ENCODE data around the gene AQP6.

AQP6 gene

GRCh38 chr12:49934505-49934904 is 38.2 kb upstream of the AQP6 start:
- Mint-ChIP-seq H3K36me3 (ENCODE audit: insufficient read depth) (no peaks in the 10 kb centered on the region), H3K27me3 (peaks cover 7% of the 10 kb centered on the region), H3K27ac (ENCODE audit: low read depth) (no peak overlapping the region), H3K4me1 (no peaks in the 10 kb centered on the region), H3K9me3 (no peaks in the 10 kb centered on the region), H3K4me3 (no peak overlapping the region)
- ATAC-seq (replicated peaks; ENCODE audit: extremely low read depth, poor library complexity, severe bottlenecking) (no peak), DNase-seq (ENCODE audit: low spot score in 2 of 2) (no peak)

GRCh38 chr12:49936925-49937324 is 35.8 kb upstream of the AQP6 start:
- H3K9me3 Mint-ChIP-seq, result no peaks in the 10 kb centered on the region
- H3K27me3 Mint-ChIP-seq, result no peaks in the 10 kb centered on the region
- H3K27ac Mint-ChIP-seq (ENCODE audit: low read depth), result no peak overlapping the region
- DNase-seq (ENCODE audit: low spot score in 2 of 2) (no peak), ATAC-seq (replicated peaks; ENCODE audit: extremely low read depth, poor library complexity, severe bottlenecking) (no peak)
- H3K4me1 Mint-ChIP-seq, result no peaks in the 10 kb centered on the region
- no peaks in the 10 kb centered on the region for H3K36me3 Mint-ChIP-seq (ENCODE audit: insufficient read depth)
- H3K4me3 Mint-ChIP-seq, result no peak overlapping the region

- no peak overlapping the region for H3K4me3 Mint-ChIP-seq
- no peaks in the 10 kb centered on the region for H3K9me3 Mint-ChIP-seq
- no peaks in the 10 kb centered on the region for H3K4me1 Mint-ChIP-seq
- ATAC-seq (replicated peaks; ENCODE audit: extremely low read depth, poor library complexity, severe bottlenecking) (no peak), DNase-seq (ENCODE audit: low spot score in 2 of 2) (no peak)
- H3K27me3 Mint-ChIP-seq, result no peaks in the 10 kb centered on the region
- no peak overlapping the region for H3K27ac Mint-ChIP-seq (ENCODE audit: low read depth)
- H3K36me3 Mint-ChIP-seq (ENCODE audit: insufficient read depth), result no peaks in the 10 kb centered on the region
Measured at GRCh38 chr12:49937639-49938300, 35.0 kb upstream of the AQP6 start.

- ATAC-seq (replicated peaks; ENCODE audit: extremely low read depth, poor library complexity, severe bottlenecking) (no peak), DNase-seq (ENCODE audit: low spot score in 2 of 2) (no peak)
- no peaks in the 10 kb centered on the region for H3K9me3 Mint-ChIP-seq
- H3K27me3 Mint-ChIP-seq, result no peaks in the 10 kb centered on the region
- H3K4me3 Mint-ChIP-seq, result no peak overlapping the region
- H3K27ac Mint-ChIP-seq (ENCODE audit: low read depth), result no peak overlapping the region
- H3K36me3 Mint-ChIP-seq (ENCODE audit: insufficient read depth), result no peaks in the 10 kb centered on the region
- H3K4me1 Mint-ChIP-seq, result no peaks in the 10 kb centered on the region
Measured at GRCh38 chr12:49939307-49939706, 33.4 kb upstream of the AQP6 start.

- ATAC-seq (replicated peaks; ENCODE audit: extremely low read depth, poor library complexity, severe bottlenecking) (no peak), DNase-seq (ENCODE audit: low spot score in 2 of 2) (no peak)
- Mint-ChIP-seq H3K4me1 (no peaks in the 10 kb centered on the region), H3K4me3 (no peak overlapping the region), H3K36me3 (ENCODE audit: insufficient read depth) (no peaks in the 10 kb centered on the region), H3K27ac (ENCODE audit: low read depth) (no peak overlapping the region), H3K9me3 (no peaks in the 10 kb centered on the region), H3K27me3 (no peaks in the 10 kb centered on the region)
Measured at GRCh38 chr12:49939707-49940106, 33.0 kb upstream of the AQP6 start.

- H3K36me3 Mint-ChIP-seq (ENCODE audit: insufficient read depth), result peaks cover 3% of the 10 kb centered on the region
- no peak overlapping the region for H3K4me3 Mint-ChIP-seq
- no peak overlapping the region for H3K27ac Mint-ChIP-seq (ENCODE audit: low read depth)
- DNase-seq (ENCODE audit: low spot score in 2 of 2) (no peak), ATAC-seq (replicated peaks; ENCODE audit: extremely low read depth, poor library complexity, severe bottlenecking) (no peak)
- H3K9me3 Mint-ChIP-seq, result no peaks in the 10 kb centered on the region
- H3K4me1 Mint-ChIP-seq, result peaks cover 9% of the 10 kb centered on the region
- no peaks in the 10 kb centered on the region for H3K27me3 Mint-ChIP-seq
Measured at GRCh38 chr12:49941556-49942511, 30.9 kb upstream of the AQP6 start.

GRCh38 chr12:49942512-49942893 is 30.2 kb upstream of the AQP6 start:
- Mint-ChIP-seq H3K36me3 (ENCODE audit: insufficient read depth) (peaks cover 3% of the 10 kb centered on the region), H3K27me3 (no peaks in the 10 kb centered on the region), H3K4me1 (peaks cover 9% of the 10 kb centered on the region), H3K9me3 (no peaks in the 10 kb centered on the region), H3K27ac (ENCODE audit: low read depth) (no peak overlapping the region), H3K4me3 (no peak overlapping the region)
- ATAC-seq (replicated peaks; ENCODE audit: extremely low read depth, poor library complexity, severe bottlenecking) (no peak), DNase-seq (ENCODE audit: low spot score in 2 of 2) (no peak)

- Mint-ChIP-seq H3K4me1 (peaks cover 9% of the 10 kb centered on the region), H3K27me3 (no peaks in the 10 kb centered on the region), H3K36me3 (ENCODE audit: insufficient read depth) (peaks cover 3% of the 10 kb centered on the region), H3K9me3 (no peaks in the 10 kb centered on the region), H3K4me3 (no peak overlapping the region), H3K27ac (ENCODE audit: low read depth) (no peak overlapping the region)
- ATAC-seq (replicated peaks; ENCODE audit: extremely low read depth, poor library complexity, severe bottlenecking), result no peak
- no peak for DNase-seq (ENCODE audit: low spot score in 2 of 2)
Measured at GRCh38 chr12:49942921-49943624, 29.7 kb upstream of the AQP6 start.

- Mint-ChIP-seq H3K27me3 (peaks cover 4% of the 10 kb centered on the region), H3K36me3 (ENCODE audit: insufficient read depth) (peaks cover 3% of the 10 kb centered on the region), H3K9me3 (no peaks in the 10 kb centered on the region), H3K4me3 (no peak overlapping the region), H3K4me1 (peaks cover 9% of the 10 kb centered on the region), H3K27ac (ENCODE audit: low read depth) (no peak overlapping the region)
- DNase-seq (ENCODE audit: low spot score in 2 of 2), result no peak
- ATAC-seq (replicated peaks; ENCODE audit: extremely low read depth, poor library complexity, severe bottlenecking), result no peak
Measured at GRCh38 chr12:49943625-49943960, 29.2 kb upstream of the AQP6 start.

GRCh38 chr12:49944046-49944445 is 28.7 kb upstream of the AQP6 start:
- Mint-ChIP-seq H3K4me3 (no peak overlapping the region), H3K27ac (ENCODE audit: low read depth) (no peak overlapping the region), H3K27me3 (peaks cover 8% of the 10 kb centered on the region), H3K4me1 (peaks cover 9% of the 10 kb centered on the region), H3K9me3 (no peaks in the 10 kb centered on the region), H3K36me3 (ENCODE audit: insufficient read depth) (peaks cover 3% of the 10 kb centered on the region)
- no peak for DNase-seq (ENCODE audit: low spot score in 2 of 2)
- ATAC-seq (replicated peaks; ENCODE audit: extremely low read depth, poor library complexity, severe bottlenecking), result no peak

- Mint-ChIP-seq H3K36me3 (ENCODE audit: insufficient read depth) (peaks cover 5% of the 10 kb centered on the region), H3K27me3 (peaks cover 15% of the 10 kb centered on the region), H3K4me3 (no peak overlapping the region), H3K4me1 (peaks cover 9% of the 10 kb centered on the region), H3K9me3 (no peaks in the 10 kb centered on the region), H3K27ac (ENCODE audit: low read depth) (peak overlapping the region; percentile 90)
- no peak for DNase-seq (ENCODE audit: low spot score in 2 of 2)
- no peak for ATAC-seq (replicated peaks; ENCODE audit: extremely low read depth, poor library complexity, severe bottlenecking)
Measured at GRCh38 chr12:49944718-49945117, 28.0 kb upstream of the AQP6 start.

- Mint-ChIP-seq H3K4me1 (peaks cover 9% of the 10 kb centered on the region), H3K36me3 (ENCODE audit: insufficient read depth) (peaks cover 5% of the 10 kb centered on the region), H3K4me3 (peak overlapping the region; percentile 70), H3K27ac (ENCODE audit: low read depth) (peak overlapping the region; percentile 90), H3K9me3 (no peaks in the 10 kb centered on the region), H3K27me3 (peaks cover 23% of the 10 kb centered on the region)
- DNase-seq (ENCODE audit: low spot score in 2 of 2), result peak; percentile 63 to 69
- peak; percentile 99 for ATAC-seq (replicated peaks; ENCODE audit: extremely low read depth, poor library complexity, severe bottlenecking)
Measured at GRCh38 chr12:49945394-49946080, 27.2 kb upstream of the AQP6 start.
